Stimulated activated CD4-positive, alpha-beta T cell treated with anti-CD3 and anti-CD28 coated beads, Interleukin-1b, Interleukin-23, amount 100 ng/mL, for 4 hours (primary cell): Measurements from ENCODE around the gene WASF1.
"Not testable (repeated sequence)": the region's sequence is repeated elsewhere in the genome, so short reads cannot be mapped to it uniquely, and the experiment has no call there.

Source experiments
- DNase-seq, 2 donors: peaks; one replicate each; pipeline ENCODE4 v3.0.0-alpha.2; 2020; ENCODE audit warnings: low read depth in 2 of 2

WASF1 gene

DNA sequence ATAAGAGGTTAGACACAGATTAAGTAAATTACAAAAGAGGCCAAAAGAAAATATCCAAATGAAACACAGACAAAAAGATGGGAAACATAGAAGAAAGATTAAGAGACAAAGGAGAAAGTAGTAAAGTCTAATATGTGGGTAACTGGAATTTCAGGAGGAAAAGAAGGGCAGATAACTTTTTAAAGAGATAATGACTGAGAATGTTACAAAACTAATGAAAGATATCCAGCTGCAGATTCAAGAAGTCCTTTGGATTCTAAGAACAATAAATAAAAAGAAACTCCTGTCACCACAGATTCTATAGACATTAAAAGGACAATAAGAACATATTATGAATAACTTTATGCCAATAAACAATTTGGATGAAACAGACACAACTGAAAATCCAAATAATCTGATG is 90.1 kb downstream of the WASF1 start:
- no peak for DNase-seq

DNA sequence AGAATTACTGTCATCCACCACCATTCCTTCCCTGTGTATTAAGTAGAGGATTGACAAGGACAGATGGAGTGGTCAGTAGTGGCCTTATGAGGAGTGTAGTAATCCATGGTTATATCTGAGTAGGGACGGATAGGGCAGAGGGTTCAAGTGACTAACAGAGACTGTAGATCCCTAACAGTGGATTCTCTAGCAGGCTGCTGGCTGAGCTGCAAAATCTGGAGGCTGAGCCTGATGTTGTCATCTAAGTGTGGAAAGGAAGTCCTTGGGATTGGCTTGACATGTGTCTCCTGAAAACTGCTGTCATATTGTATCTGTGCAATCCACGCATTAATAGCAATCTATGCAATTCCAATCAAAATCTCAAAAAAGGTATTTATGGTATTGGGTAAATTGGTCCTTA is 94.2 kb downstream of the WASF1 start:
- DNase-seq: no peak

DNA sequence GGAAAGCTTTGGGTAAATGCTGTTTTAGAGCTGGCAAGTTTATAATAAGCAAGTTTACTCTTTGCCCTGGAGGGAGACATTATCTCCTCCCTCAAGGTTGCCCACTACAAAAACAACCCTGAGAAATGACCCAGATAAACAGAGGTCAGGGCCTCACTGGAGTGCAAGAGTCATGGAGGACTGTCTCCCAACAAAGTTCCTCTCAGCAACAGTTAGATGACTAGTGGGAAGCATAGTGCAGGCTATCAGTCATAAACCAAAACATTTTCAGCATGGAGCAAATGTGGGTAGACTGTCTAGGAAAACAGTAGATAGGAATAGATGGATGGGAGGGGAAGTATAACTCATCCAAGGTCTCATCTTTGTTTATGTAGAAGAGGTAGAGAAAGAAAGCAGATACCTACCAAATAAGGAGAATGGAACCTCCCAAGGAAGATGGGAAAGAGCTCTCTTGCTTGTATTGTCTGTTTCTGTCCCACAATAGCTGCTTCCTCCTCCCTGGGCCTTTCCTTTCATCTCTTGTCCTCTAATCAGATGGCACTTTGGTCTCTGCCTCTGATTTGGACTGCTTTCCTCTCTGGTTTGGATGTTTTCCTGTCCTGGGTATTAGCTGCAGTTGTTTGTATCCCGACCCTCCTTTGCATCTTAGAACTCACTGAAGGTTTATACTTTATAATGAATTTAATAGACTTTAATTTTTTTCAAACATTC is 95.4 kb downstream of the WASF1 start:
- no peak for DNase-seq

DNA sequence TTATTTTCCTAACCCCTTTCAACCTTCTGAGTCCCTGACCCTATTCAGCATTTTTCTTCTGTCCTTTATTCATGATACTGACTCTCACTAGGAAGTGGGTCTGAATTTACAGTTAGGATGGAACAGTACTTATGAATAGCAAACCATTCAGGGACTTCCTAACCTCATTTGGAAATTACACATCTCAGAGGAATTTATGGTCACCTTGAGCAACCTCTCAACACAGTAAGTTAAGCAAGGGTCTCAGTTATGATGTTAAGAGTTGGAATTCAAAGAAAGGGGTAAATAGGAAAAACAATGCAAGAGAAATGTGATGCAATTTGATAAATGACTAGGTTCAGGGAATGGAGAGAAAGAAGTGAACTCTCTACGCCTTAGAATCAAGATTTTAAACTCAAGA is 104.1 kb downstream of the WASF1 start:
- DNase-seq: no peak

DNA sequence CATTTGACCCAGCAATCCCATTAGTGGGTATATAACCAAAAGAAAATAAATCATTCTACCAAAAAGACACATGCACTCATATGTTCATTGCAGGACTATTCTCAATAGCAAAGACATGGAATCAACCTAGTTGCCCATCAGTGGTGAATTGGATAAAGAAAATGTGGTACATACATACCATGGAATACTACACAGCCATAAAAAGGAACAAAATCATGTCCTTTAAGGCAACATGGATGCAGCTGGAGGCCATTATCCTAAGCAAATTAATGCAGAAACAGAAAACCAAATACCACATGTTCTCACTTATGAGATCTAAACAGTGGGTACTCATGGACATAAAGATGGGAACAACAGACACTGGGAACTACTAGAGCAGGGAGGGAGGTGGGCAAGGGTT is 106.0 kb downstream of the WASF1 start:
- not testable (repeated sequence) for DNase-seq

DNA sequence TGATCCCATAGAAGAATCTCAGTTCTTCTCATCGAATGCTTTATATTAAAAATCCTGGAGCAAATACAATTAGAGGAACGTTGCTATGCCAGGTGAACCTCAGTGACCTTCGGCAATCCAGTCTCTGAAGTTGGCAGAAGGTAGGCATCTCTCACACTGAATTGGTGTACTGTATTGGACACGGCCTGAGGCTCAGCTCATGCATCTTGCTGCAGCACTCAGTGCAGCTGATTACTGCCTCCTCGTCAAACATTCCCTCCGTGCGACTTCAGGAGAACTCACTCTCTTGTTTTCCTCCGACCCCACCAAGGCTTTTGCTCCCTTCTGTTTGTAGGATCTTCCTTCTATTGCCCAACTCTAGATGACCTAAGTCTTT is 110.9 kb downstream of the WASF1 start:
- DNase-seq: no peak

DNA sequence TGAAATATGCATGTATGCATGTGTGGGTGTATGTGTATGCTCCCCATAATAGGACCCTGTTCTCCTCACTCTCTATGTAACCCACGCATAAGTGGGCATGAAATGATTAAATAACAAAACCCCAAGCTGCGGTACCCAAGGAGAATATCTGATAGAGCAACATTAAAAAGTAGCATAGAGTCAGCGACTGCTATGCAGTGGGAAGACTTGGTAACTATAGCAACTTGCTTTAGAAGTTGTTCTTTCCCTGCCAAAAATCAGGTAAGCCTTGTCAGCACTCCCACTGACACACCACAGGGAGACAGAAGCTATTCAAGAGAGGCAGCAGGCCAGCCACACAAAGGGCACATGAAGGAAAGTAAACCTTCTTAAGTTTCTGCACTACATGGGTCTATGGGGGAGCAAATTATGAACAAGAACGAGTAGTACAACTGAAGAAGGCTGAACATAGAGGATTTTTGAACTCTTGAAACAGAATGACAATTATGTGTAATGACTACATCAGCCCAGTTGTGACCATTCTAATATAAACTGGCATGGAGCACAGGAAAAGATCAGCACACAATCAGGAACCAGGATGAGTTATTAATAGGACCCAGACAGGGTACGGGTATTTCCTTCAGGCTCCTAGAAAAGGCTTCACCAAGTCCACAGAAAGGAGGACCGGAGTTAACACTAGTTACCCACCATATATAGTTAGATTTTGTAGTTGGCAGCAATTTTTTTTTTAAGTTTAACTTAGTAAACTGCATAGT is 111.5 kb downstream of the WASF1 start:
- no peak for DNase-seq

DNA sequence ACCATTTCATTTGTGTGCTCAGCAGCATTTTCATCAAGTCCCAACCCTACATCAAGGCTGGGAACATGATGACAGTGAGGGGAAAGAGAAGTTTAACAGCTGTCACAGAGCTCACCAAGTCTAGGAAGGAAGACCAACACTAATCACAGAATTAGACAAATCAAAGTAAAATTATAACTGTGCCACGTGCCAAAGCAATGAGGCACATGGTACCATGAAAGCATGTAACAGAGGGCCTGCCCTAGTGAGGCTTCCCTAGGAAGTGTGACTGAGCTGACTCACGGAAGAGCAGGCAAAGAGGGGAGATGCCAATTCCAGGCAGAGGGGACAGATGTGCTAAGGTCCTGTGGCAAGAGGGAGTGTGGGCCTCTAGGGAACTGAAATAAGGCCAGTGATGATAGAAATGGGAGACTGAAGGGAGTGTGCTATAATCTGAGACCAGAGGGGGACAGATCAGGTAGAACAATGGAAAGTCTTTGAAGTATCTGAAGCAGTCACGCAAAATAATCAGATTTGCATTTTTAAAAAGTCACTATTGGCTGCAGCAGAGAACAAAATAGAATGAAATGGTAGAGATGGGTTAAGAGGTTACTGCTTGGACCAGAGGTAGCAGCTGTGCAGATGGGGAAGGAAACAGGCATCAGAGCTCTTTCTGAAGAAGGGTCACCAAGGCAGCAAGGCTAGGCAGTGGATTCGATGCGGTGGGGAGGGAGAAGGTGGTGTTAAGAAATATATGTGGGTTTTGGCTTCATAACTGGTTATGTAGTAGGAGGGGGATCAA is 114.5 kb downstream of the WASF1 start:
- DNase-seq: no peak

DNA sequence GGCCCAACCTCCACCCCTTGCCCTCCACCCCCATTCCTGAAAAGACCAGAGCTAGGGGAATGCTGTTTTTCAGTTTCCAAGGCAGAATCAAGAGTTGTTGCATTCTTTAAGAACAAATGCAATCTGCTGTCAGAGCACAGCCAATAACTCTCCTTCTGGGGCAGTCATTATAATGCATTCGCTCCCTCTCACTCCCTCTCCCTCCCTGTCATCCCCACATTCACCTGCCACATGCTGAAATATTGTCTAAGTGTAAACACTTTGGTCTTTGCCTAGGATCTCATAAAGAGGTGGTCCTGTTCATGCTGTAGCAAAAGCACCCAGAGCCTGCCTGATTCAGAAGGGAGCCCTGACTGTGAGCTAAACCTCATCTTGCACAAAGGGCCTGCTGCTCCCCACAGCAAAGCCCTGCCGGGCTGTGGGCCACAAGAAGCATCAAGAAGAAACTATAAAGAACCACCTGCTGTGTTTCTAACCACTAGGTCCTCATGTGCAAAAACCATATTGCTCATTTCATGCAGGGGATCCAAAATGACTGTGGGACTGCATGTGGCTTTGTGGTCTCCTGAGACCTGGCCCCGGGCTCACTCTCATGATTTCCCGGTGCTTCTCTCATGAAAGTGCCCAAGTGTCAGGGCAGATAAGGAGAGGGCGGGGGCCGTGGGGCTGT is 115.7 kb downstream of the WASF1 start:
- no peak for DNase-seq

DNA sequence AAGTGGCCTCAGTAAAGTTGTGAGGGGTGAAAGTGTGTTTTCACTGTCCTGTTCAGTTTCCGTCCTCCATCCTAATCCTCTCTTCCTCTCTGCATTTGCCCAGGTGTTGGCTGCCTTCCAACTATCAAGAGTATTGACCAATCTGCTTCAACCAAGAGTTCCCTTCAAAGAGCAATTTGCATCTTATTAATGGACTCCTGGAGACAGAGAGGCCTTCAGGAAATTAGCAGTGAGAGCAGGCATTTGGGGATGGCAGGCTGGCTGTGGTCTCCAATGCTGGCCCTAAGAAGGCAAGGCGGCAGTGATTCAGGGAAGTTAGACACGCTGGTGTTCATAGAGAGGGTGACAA is 124.1 kb downstream of the WASF1 start:
- DNase-seq: no peak

DNA sequence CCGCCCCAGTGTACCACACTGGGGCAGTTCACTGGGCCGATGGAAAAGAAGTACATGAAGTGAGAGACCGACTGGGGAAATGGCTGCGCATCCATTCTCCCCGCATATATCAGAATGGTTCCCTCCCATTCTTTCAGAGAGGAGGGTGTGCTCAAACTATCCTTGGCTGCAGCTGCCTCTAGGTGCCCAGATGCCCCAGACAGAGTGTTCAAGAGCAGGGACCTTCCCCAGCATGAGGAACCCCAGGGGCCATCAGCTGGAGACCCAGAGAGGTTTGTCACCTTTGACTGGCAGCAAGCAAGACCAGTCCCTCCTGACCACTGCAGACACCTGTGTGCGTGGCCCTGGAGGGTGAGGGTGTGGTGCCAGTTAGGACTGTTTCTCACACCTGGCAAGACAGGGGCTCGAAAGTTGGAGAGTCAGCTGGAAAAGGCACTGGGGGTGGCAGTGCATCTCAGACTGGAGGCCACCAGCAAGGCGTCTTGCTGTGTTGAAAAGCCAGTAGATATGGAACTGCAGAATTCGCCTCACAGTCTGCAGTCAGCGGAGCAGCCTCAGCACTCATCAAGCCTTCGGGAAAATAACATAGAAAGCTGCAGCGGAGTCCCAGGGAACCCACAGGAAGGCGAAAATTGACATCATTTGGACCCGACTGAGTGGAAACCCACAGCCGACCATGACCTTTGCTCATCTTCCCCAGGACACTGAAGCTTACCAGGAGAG is 124.6 kb downstream of the WASF1 start:
- no peak for DNase-seq

DNA sequence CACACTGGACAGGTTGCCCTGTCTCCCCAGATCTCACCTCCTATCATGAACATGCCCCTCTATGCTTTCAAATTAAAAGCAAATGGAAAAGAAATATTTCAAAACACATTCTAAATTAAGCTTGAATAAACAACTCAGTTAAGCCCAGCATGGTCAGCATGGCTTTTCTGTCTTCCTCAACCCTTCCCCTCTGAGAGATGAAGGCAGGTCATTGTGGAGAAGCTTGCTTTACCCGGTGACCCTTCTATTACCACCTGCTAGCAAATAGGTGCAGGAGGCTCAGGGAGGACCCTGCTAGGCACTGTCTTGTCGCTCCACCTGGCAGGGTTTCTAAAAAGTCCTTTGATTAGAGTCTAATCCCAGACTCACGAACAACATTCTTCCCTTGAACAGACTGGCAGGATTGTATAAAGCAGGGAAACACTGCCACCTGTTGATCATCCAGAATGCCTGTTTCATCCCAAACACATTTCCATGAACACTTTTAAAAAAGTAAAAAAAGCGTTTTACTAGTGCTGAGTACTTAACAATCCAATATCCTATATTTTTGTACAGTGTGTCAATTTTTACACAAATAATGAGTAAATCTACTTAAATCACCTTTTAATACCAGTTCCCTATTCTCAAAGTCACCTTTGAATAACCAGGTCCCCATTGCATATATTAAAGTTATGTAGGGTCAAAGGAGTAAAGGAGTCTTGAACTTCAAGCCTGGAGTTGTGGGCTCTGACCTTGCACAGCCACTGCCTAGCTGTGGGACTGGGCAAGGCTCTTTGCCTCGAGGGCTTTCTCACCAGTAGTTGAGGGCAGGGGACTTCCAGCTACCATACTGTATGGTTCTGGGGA is 125.9 kb downstream of the WASF1 start:
- DNase-seq: no peak

DNA sequence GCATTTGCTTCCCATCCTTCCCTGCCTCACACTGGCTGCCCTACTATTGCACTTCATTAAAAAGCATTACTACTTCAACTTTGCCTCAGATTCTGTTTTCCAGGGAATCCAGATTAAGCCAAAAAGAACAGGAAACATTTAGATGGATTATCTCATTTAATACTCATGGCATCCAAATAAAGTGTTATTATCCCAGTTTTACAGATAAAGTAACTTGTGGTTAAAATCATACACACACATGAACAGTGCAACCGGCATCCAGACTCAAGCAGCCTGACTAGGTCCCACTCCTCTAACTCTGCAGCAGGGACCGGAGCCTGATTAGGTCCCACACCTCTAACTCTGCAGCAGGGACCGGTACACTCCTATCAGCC is 129.0 kb downstream of the WASF1 start:
- no peak for DNase-seq
